Measurements from ENCODE around the gene ZNF79. TPM values are rescaled to one million over a fixed set of nuclear protein-coding genes. Genes with fewer than 3 reads are reported as not detected.

The ZNF79 gene
- total RNA-seq, 1 experiment from 2014 or later = 9.8 TPM

GRCh38 chr9:127423476-127423933, 677 bp upstream of the ZNF79 start:
- no peak for DNase-seq (ENCODE audit: low read depth)

- no peak for DNase-seq (ENCODE audit: low read depth)
Observed at GRCh38 chr9:127424676-127424999, 456 bp downstream of the ZNF79 start.

- DNase-seq (ENCODE audit: low read depth) = no peak
Observed at GRCh38 chr9:127426756-127427155, 2.6 kb downstream of the ZNF79 start.

GRCh38 chr9:127428348-127428747, 4.2 kb downstream of the ZNF79 start:
- no peak for DNase-seq (ENCODE audit: low read depth)

- no peak for DNase-seq (ENCODE audit: low read depth)
Observed at GRCh38 chr9:127430415-127430814, 6.2 kb downstream of the ZNF79 start.

GRCh38 chr9:127437497-127438264, 13.5 kb downstream of the ZNF79 start:
- no peak for DNase-seq (ENCODE audit: low read depth)

- DNase-seq (ENCODE audit: low read depth) = no peak
Observed at GRCh38 chr9:127438394-127438793, 14.2 kb downstream of the ZNF79 start.

- DNase-seq (ENCODE audit: low read depth) = peak; percentile 29
Observed at GRCh38 chr9:127444283-127444920, 20.2 kb downstream of the ZNF79 start.

GRCh38 chr9:127444921-127445850, 21.0 kb downstream of the ZNF79 start:
- peak; percentile 51 for DNase-seq (ENCODE audit: low read depth)

GRCh38 chr9:127445851-127446712, 21.9 kb downstream of the ZNF79 start:
- peak; percentile 62 for DNase-seq (ENCODE audit: low read depth)

GRCh38 chr9:127446713-127447415, 22.7 kb downstream of the ZNF79 start:
- DNase-seq (ENCODE audit: low read depth) = no peak

GRCh38 chr9:127447416-127448111, 23.4 kb downstream of the ZNF79 start:
- peak; percentile 28 for DNase-seq (ENCODE audit: low read depth)

- DNase-seq (ENCODE audit: low read depth) = no peak
Observed at GRCh38 chr9:127448112-127448805, 24.1 kb downstream of the ZNF79 start.

GRCh38 chr9:127449332-127449966, 25.3 kb downstream of the ZNF79 start:
- DNase-seq (ENCODE audit: low read depth) = no peak

GRCh38 chr9:127450243-127450760, 26.1 kb downstream of the ZNF79 start:
- DNase-seq (ENCODE audit: low read depth) = peak; percentile 32

GRCh38 chr9:127450830-127451607, 26.8 kb downstream of the ZNF79 start, which contains the start of the genes LRSAM1 and RPL12:
Gene LRSAM1 (plus strand): TSS chr9:127451510. CDS start chr9:127454528, 3,018 bp downstream.
Gene RPL12 (minus strand): TSS chr9:127451406. CDS start chr9:127451317, 89 bp downstream.
- DNase-seq (ENCODE audit: low read depth) = peak; percentile 89

GRCh38 chr9:127451608-127451857, 27.4 kb downstream of the ZNF79 start:
- DNase-seq (ENCODE audit: low read depth) = no peak

Data from HT1080 (cell line).